ENCODE results near the gene ZNF385D. TPM values are rescaled to one million over a fixed set of nuclear protein-coding genes. Genes with fewer than 3 reads are reported as not detected.
A peak's percentile ranks its signal among the peaks of the same experiment; 100 is the strongest.
"Not testable (repeated sequence)": the region's sequence is repeated elsewhere in the genome, so short reads cannot be mapped to it uniquely, and the experiment has no call there.

Gene ZNF385D
- total RNA-seq, 1 donor from 2014 or later, result 1.2 TPM

DNA sequence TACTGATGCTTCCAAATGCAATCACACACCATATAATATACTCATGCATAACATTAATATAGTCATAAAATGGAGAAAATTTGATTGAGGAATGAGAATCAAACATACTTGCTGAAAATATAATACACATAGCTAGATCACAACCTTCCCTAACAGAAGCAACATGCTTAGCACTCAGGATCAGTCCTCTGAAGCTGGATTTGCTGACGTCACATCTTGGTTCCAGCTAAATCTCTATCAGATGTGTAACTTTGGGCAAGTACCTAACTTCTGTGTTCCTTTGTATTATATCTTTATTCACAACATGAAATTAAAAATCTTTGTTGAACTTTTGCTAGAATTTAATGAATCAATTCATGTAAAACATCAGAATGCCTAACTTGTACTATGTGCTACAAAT, 263.5 kb downstream of the ZNF385D start:
- Mint-ChIP-seq H3K27ac (ENCODE audit: unreplicated experiment) (no peak overlapping the region), H3K27me3 (ENCODE audit: low read depth) (no peaks in the 10 kb centered on the region), H3K36me3 (ENCODE audit: low read depth) (no peaks in the 10 kb centered on the region), H3K4me3 (ENCODE audit: unreplicated experiment) (no peak overlapping the region), H3K9me3 (ENCODE audit: low read depth) (no peaks in the 10 kb centered on the region), H3K4me1 (ENCODE audit: low read depth) (no peaks in the 10 kb centered on the region)
- TF ChIP-seq, protein P1, sequence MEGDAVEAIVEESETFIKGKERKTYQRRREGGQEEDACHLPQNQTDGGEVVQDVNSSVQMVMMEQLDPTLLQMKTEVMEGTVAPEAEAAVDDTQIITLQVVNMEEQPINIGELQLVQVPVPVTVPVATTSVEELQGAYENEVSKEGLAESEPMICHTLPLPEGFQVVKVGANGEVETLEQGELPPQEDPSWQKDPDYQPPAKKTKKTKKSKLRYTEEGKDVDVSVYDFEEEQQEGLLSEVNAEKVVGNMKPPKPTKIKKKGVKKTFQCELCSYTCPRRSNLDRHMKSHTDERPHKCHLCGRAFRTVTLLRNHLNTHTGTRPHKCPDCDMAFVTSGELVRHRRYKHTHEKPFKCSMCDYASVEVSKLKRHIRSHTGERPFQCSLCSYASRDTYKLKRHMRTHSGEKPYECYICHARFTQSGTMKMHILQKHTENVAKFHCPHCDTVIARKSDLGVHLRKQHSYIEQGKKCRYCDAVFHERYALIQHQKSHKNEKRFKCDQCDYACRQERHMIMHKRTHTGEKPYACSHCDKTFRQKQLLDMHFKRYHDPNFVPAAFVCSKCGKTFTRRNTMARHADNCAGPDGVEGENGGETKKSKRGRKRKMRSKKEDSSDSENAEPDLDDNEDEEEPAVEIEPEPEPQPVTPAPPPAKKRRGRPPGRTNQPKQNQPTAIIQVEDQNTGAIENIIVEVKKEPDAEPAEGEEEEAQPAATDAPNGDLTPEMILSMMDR (IDR thresholded peaks at IDR 0.05), result no peak
- no peak for DNase-seq (ENCODE audit: low spot score)

DNA sequence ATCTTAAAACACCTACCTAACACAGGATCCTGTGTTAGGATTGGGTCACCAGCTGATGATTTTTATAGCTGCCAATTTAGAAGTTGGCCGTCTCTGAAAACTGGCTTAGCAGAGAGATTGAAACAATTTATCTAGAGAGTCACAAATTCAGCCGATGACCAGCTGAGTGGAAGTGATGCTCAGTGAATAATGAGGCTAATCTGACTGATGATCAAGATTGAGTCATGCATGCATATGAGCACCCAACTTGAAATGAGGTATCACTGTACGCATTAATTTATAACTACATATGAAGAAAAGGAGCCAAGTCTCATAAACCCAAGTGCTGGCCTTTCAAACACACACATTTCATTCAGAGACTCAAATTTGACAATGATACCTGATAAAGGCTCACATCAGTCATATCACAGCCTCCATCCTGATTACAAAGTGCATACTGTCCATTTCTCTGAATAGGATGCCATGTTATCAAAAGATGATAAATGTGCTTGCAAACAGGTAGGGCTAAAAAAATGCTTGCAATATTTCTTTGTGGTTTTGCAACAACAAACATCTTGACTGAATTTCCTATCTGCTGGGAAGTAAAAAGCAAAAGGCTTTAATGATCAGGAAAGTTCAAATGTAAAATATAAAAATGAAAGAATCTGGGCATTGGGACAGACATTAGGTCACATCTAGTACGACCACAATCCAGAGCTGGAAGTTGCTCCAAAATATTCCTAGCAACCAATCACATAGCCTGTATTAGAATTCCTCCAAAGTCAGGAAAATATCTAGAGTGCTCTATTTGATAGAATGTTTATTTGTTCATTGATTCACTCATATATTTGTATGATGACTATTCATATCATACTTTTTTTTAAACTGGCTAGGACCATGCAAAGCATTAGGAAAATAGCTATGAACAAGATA, 264.7 kb downstream of the ZNF385D start:
- not testable (repeated sequence) for H3K4me3 Mint-ChIP-seq (ENCODE audit: unreplicated experiment); H3K9me3 Mint-ChIP-seq (ENCODE audit: low read depth); H3K27me3 Mint-ChIP-seq (ENCODE audit: low read depth); H3K4me1 Mint-ChIP-seq (ENCODE audit: low read depth); DNase-seq (ENCODE audit: low spot score); H3K36me3 Mint-ChIP-seq (ENCODE audit: low read depth); H3K27ac Mint-ChIP-seq (ENCODE audit: unreplicated experiment)

DNA sequence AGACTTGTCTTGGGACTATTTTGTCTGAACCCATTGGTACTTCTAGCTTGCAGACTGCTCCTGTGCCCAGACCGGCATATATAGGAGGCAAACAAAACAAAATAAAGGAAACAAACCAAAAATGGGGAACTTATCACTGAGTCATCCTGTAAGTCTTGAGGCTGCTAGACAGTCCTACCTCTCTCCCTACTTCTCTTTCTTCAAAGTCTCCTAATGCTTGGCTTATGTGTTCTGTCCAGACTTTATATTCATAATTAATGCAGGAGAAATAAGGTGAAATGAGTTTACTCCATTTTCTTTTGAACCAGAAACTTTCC, 266.2 kb downstream of the ZNF385D start:
- TF ChIP-seq, protein P1 (IDR thresholded peaks at IDR 0.05), result no peak

DNA sequence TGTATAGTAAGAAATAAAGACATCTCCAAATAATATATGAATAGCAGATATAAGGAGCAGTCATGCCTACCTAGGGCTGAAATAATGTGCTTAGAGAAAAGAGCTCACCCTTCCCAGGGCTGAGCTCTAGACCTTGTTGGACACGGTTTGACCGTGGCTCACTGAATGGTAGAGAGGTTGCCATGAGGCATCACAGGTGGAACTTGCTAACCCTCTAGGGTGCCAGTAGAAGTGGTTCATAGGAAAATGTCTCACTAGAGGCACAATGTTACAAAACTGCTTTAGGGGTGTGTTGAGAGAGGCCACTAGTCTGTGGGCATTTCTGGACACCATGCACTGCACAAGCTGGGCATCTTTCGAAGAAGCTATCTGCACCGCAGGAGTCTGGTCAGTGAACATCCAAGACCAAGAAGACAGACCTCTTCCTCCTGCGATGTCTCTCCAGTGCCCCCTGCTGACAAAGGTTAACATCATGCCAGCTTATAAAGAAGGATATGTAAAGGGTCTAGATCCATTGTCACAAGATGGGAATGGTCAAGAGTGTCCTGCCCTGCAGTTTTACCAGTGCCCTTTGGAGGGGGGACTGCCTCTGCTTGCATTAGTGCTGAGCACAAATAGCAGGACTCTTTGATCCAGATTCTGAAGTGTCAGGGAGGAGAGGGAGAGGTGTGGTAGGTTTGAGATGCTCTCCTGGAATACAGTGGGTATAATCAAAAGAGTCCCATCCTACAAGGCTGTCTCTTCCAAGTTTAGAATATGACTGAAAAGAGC, 266.8 kb downstream of the ZNF385D start:
- Mint-ChIP-seq H3K36me3 (ENCODE audit: low read depth) (no peaks in the 10 kb centered on the region), H3K27me3 (ENCODE audit: low read depth) (no peaks in the 10 kb centered on the region), H3K27ac (ENCODE audit: unreplicated experiment) (no peak overlapping the region), H3K4me1 (ENCODE audit: low read depth) (no peaks in the 10 kb centered on the region), H3K4me3 (ENCODE audit: unreplicated experiment) (no peak overlapping the region), H3K9me3 (ENCODE audit: low read depth) (no peaks in the 10 kb centered on the region)
- TF ChIP-seq, protein P1 (IDR thresholded peaks at IDR 0.05), result peak; percentile 79
- no peak for DNase-seq (ENCODE audit: low spot score)

More for the DNA sequence above, 266.2 kb downstream of the ZNF385D start:
- Mint-ChIP-seq H3K4me1 (ENCODE audit: low read depth) (no peaks in the 10 kb centered on the region), H3K36me3 (ENCODE audit: low read depth) (no peaks in the 10 kb centered on the region), H3K4me3 (ENCODE audit: unreplicated experiment) (no peak overlapping the region), H3K27me3 (ENCODE audit: low read depth) (no peaks in the 10 kb centered on the region), H3K27ac (ENCODE audit: unreplicated experiment) (no peak overlapping the region), H3K9me3 (ENCODE audit: low read depth) (no peaks in the 10 kb centered on the region)
- no peak for DNase-seq (ENCODE audit: low spot score)

DNA sequence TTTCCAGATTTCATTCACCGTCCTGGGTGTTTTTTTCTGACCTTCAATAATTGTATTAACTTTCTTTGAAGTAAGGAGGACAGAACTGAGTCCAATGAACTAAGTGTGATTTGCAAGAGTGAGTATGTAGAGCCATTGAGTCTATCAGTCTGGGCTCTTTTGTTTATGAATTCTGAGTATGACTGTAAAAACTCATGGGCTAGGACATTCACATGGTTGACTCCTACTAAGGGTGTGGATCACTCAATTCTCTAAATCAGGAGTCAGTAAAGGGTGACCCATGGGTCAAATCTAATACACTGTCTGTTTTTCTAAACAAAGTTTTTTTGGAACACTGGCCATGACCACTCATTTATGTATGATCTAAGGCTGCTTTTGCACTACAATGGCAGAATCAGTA, 269.0 kb downstream of the ZNF385D start:
- H3K4me1 Mint-ChIP-seq (ENCODE audit: low read depth), result peaks cover 6% of the 10 kb centered on the region
- H3K36me3 Mint-ChIP-seq (ENCODE audit: low read depth), result no peaks in the 10 kb centered on the region
- H3K4me3 Mint-ChIP-seq (ENCODE audit: unreplicated experiment), result no peak overlapping the region
- no peak overlapping the region for H3K27ac Mint-ChIP-seq (ENCODE audit: unreplicated experiment)
- TF ChIP-seq, protein P1 (IDR thresholded peaks at IDR 0.05), result no peak
- H3K27me3 Mint-ChIP-seq (ENCODE audit: low read depth), result no peaks in the 10 kb centered on the region
- no peaks in the 10 kb centered on the region for H3K9me3 Mint-ChIP-seq (ENCODE audit: low read depth)
- DNase-seq (ENCODE audit: low spot score), result no peak

Measured in chondrocyte (in vitro differentiated cells).